Prostate gland (tissue), 2 donors: Measurements from ENCODE around the gene ZNF469. TPM values are rescaled to one million over a fixed set of nuclear protein-coding genes. Genes with fewer than 3 reads are reported as not detected.

Source experiments
- DNase-seq: peaks from one replicate; pipeline ENCODE4 v3.0.0-alpha.2; 2019; ENCODE audit warnings: low spot score
- H3K27ac ChIP-seq, 2 donors: fragments of 200-600 bp; sonication (generic); 2 replicates each; pipeline ENCODE4 v1.5.1; 2017 to 2019
- H3K27me3 ChIP-seq: fragments of 200-600 bp; sonication (generic); replicated peaks from 2 replicates; pipeline ENCODE4 v1.5.1; 2019; ENCODE audit not compliant: insufficient read depth
- H3K36me3 ChIP-seq, 2 donors: fragments of 200-600 bp; sonication (generic); 1 replicate in 1 of 2; 2 replicates in 1 of 2; pipeline versions ENCODE4 v1.5.1 to v1.8.1; 2017 to 2019
- H3K4me1 ChIP-seq: fragments of 200-600 bp; sonication (generic); replicated peaks from 2 replicates; pipeline ENCODE4 v1.5.1; 2019
- H3K4me3 ChIP-seq, 2 donors: fragments of 200-600 bp; sonication (generic); 2 replicates each; pipeline ENCODE4 v1.5.1; 2017 to 2019
- H3K9me3 ChIP-seq: fragments of 200-600 bp; sonication (generic); 2 replicates; pipeline ENCODE4 v1.5.1; 2017
- POLR2A ChIP-seq: fragments of 450-650 bp; IDR thresholded peaks from one replicate; pipeline ENCODE4 v1.6.1; 2016; ENCODE audit warnings: antibody characterized with exemption, mild to moderate bottlenecking
- POLR2AphosphoS5 ChIP-seq: sonication (generic); formaldehyde crosslinking; IDR thresholded peaks from one replicate; pipeline ENCODE4 v1.6.1; 2017; ENCODE audit warnings: antibody characterized with exemption
- WGBS: methylation state at CpG from one replicate; pipeline ENCODE4 v1.1.5; 2018; 5-methylcytosine and 5-hydroxymethylcytosine counted together
- intact Hi-C: fragments of 100-400 bp; cut with DNase I; formaldehyde crosslinking; loops from one replicate; pipeline ENCODE4 v1.14.2; 2022
- total RNA-seq, 2 donors: library from RNA; depleted of rRNA; stranded (reverse); fragments of >200 nt; gene quantifications; one replicate each; pipeline ENCODE4 v1.1.0, GENCODE V29; 2016
- TF ChIP-seq, protein P1 (sequence below), 4 experiments: fragments of 200-600 bp in 2 of 4; fragments of 450-650 bp in 2 of 4; sonication (generic) in 2 of 4; IDR thresholded peaks; 1 replicate in 3 of 4; 2 replicates in 1 of 4; pipeline ENCODE4 v1.5.1; 2016 to 2019; ENCODE audit warnings: antibody characterized with exemption in 4 of 4, mild to moderate bottlenecking in 2 of 4, moderate library complexity in 2 of 4

Gene ZNF469
- total RNA-seq, 2 donors from 2014 or later = 3.6 to 4.4 TPM

DNA sequence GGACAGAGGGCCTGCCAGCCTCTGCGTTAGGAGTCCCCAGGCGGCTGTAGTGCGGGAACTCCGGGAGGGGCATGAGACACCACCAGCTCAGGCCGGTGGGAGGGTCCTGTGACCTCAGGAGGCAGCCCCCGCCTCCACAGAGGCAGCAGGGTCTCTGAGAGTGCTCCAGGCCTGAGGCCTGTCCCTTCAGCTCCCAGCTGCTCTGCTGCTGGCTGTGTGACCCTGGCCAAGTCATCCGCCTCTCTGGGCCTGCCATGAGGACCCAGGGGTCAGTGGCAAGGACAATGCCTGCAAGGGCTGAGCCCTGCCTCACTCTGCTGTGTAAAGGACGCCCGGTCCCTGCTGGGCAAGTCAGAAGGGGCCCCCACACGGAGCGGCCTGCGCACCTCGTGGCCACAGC, 43.3 kb downstream of the ZNF469 start:
- peaks cover 9% of the 10 kb centered on the region for H3K4me1 ChIP-seq
- intact Hi-C loops = no loop called here
- no peak for DNase-seq
- H3K27ac ChIP-seq = peak overlapping the region; percentile 38 to 74
- WGBS = 88% methylated on average over 13 of the region's 13 CpGs
- no peaks in the 10 kb centered on the region for H3K27me3 ChIP-seq
- H3K9me3 ChIP-seq = no peaks in the 10 kb centered on the region
- H3K4me3 ChIP-seq = no peak overlapping the region
- no peaks in the 10 kb centered on the region for H3K36me3 ChIP-seq
- TF ChIP-seq POLR2AphosphoS5 = no peak
- TF ChIP-seq POLR2A = no peak
- TF ChIP-seq, protein P1, sequence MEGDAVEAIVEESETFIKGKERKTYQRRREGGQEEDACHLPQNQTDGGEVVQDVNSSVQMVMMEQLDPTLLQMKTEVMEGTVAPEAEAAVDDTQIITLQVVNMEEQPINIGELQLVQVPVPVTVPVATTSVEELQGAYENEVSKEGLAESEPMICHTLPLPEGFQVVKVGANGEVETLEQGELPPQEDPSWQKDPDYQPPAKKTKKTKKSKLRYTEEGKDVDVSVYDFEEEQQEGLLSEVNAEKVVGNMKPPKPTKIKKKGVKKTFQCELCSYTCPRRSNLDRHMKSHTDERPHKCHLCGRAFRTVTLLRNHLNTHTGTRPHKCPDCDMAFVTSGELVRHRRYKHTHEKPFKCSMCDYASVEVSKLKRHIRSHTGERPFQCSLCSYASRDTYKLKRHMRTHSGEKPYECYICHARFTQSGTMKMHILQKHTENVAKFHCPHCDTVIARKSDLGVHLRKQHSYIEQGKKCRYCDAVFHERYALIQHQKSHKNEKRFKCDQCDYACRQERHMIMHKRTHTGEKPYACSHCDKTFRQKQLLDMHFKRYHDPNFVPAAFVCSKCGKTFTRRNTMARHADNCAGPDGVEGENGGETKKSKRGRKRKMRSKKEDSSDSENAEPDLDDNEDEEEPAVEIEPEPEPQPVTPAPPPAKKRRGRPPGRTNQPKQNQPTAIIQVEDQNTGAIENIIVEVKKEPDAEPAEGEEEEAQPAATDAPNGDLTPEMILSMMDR (IDR thresholded peaks at IDR 0.05) = no peak

DNA sequence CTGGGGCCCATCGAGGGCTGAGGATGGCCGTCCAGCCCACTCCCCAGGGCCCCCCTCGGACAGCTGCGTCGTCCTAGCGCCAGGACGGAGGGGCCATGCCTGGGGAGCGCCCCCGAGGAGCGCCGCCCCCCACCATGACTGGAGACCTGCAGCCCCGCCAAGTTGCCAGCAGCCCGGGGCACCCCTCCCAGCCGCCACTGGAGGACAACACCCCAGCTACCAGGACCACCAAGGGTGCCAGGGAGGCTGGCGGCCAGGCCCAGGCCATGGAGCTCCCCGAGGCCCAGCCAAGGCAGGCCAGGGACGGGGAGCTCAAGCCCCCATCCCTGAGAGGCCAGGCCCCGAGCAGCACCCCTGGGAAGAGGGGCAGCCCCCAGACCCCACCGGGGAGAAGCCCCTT, 44.6 kb downstream of the ZNF469 start:
- WGBS = 91% methylated on average over 19 of the region's 19 CpGs
- no peaks in the 10 kb centered on the region for H3K27me3 ChIP-seq
- TF ChIP-seq, protein P1 (IDR thresholded peaks at IDR 0.05) = no peak
- TF ChIP-seq POLR2A (no peak), POLR2AphosphoS5 (no peak)
- intact Hi-C loops = no loop called here
- no peak overlapping the region for H3K4me3 ChIP-seq
- no peak for DNase-seq
- H3K9me3 ChIP-seq = no peaks in the 10 kb centered on the region
- H3K4me1 ChIP-seq = peaks cover 9% of the 10 kb centered on the region
- H3K36me3 ChIP-seq = no peaks in the 10 kb centered on the region
- H3K27ac ChIP-seq = no peak overlapping the region

DNA sequence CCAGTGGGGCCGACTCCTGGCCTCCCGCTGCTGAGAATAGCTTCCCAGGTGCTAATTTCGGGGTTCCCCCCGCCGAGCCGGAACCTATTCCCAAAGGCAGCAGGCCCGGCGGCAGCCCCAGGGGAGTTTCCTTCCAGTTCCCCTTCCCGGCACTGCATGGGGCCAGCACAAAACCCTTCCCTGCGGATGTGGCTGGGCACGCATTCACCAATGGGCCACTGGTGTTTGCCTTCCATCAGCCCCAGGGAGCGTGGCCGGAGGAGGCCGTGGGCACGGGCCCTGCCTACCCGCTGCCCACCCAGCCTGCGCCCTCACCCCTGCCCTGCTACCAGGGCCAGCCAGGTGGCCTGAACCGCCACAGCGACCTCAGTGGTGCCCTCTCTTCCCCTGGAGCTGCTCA, 45.4 kb downstream of the ZNF469 start:
- DNase-seq = no peak
- H3K27me3 ChIP-seq = no peaks in the 10 kb centered on the region
- no peaks in the 10 kb centered on the region for H3K36me3 ChIP-seq
- H3K27ac ChIP-seq = no peak overlapping the region
- TF ChIP-seq, protein P1 (IDR thresholded peaks at IDR 0.05) = no peak
- TF ChIP-seq POLR2A (no peak), POLR2AphosphoS5 (no peak)
- H3K4me1 ChIP-seq = peaks cover 9% of the 10 kb centered on the region
- intact Hi-C loops = no loop called here
- H3K4me3 ChIP-seq = no peak overlapping the region
- WGBS = 90% methylated on average over 17 of the region's 19 CpGs
- no peaks in the 10 kb centered on the region for H3K9me3 ChIP-seq

DNA sequence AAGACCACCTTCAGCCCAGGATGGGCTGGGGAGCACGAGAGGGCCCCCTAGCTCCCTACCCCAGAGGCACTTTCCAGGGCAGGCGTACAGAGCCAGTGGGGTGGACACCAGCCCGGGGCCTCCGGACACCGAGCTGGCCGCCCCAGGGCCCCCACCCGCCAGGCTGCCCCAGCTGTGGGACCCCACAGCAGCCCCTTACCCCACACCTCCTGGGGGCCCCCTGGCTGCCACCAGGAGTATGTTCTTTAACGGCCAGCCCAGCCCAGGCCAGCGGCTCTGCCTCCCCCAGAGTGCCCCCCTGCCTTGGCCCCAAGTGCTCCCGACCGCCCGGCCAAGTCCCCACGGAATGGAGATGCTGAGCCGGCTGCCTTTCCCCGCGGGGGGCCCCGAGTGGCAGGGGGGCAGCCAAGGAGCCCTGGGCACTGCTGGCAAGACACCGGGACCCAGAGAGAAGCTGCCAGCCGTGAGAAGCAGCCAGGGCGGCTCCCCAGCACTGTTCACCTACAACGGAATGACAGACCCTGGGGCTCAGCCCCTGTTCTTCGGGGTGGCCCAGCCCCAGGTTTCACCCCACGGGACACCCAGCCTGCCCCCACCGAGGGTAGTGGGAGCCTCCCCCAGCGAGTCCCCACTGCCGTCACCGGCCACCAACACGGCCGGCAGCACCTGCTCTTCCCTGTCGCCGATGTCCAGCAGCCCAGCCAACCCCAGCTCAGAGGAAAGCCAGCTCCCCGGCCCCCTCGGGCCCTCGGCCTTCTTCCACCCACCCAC, 46.0 kb downstream of the ZNF469 start:
- Histone ChIP-seq H3K4me3 (no peak overlapping the region), H3K36me3 (no peaks in the 10 kb centered on the region), H3K27ac (no peak overlapping the region), H3K4me1 (peaks cover 9% of the 10 kb centered on the region), H3K27me3 (no peaks in the 10 kb centered on the region), H3K9me3 (no peaks in the 10 kb centered on the region)
- DNase-seq = no peak
- 77% methylated on average over 32 of the region's 34 CpGs for WGBS
- intact Hi-C loops = no loop called here
- TF ChIP-seq POLR2AphosphoS5 = no peak
- no peak for TF ChIP-seq POLR2A
- TF ChIP-seq, protein P1 (IDR thresholded peaks at IDR 0.05) = no peak
